GM12875 (cell line): ENCODE measurements around the gene OR4C13.
"Not testable (repeated sequence)": the region's sequence is repeated elsewhere in the genome, so short reads cannot be mapped to it uniquely, and the experiment has no call there.

Experiments
- H3K4me3 ChIP-seq: one replicate; pipeline ENCODE4 v1.5.1; 2011; ENCODE audit warnings: low read depth, low read length, control low read depth
- CTCF ChIP-seq: IDR thresholded peaks from 2 replicates; pipeline ENCODE4 v1.5.1; 2011; ENCODE audit warnings: low read depth, mild to moderate bottlenecking, control low read depth, inconsistent platforms, low read length, moderate library complexity, borderline replicate concordance; ENCODE audit not compliant: insufficient read depth

The OR4C13 gene

GRCh38 chr11:49952091-49952490, at the start of gene OR4C13:
Gene OR4C13, plus strand, starts transcription at chr11:49952391. Its CDS starts 32 bp downstream, at chr11:49952423.
- no peak for TF ChIP-seq CTCF
- H3K4me3 ChIP-seq = no peak within 1 kb of the TSS

GRCh38 chr11:49911516-49911915, 40.7 kb upstream of the OR4C13 start:
- H3K4me3 ChIP-seq = not testable (repeated sequence)

GRCh38 chr11:49948701-49949100, 3.5 kb upstream of the OR4C13 start:
- H3K4me3 ChIP-seq = not testable (repeated sequence)

- H3K4me3 ChIP-seq = not testable (repeated sequence)
Observed at GRCh38 chr11:49973439-49973838, 21.2 kb downstream of the OR4C13 start.

- not testable (repeated sequence) for H3K4me3 ChIP-seq
Observed at GRCh38 chr11:49982435-49982834, 30.2 kb downstream of the OR4C13 start, which contains the start of gene OR4C12. Gene OR4C12, minus strand, starts transcription at chr11:49982535. Its CDS starts 34 bp downstream, at chr11:49982501.

GRCh38 chr11:49995565-49995964, 43.4 kb downstream of the OR4C13 start:
- peak; percentile 54 for TF ChIP-seq CTCF
- no peak overlapping the region for H3K4me3 ChIP-seq
